RWPE1 (cell line): Measurements from ENCODE around the gene PVALB.

Experiments
- CTCF ChIA-PET: fragments of 350-600 bp; sonication (Branson Sonifier 250); formaldehyde crosslinking; extraction: SDS; loops from one replicate; lab custom pipeline; 2021; lab: Yijun Ruan, JAX
- POLR2A ChIA-PET: fragments of 400-600 bp; formaldehyde crosslinking; extraction: SDS; loops from one replicate; lab custom pipeline; 2020; ENCODE audit warnings: antibody characterized with exemption; ENCODE audit not compliant: low non-redundant PET; lab: Yijun Ruan, JAX
- DNase-seq: peaks from one replicate; pipeline ENCODE4 v3.0.0; 2012; ENCODE audit warnings: low spot score
- H3K27ac ChIP-seq: fragments of 450-650 bp; 2 replicates; pipeline ENCODE4 v1.5.1; 2017
- CTCF ChIP-seq: fragments of 450-650 bp; conservative IDR thresholded peaks from 2 replicates; pipeline ENCODE4 v1.5.1; 2017; ENCODE audit warnings: low read depth, mild to moderate bottlenecking

PVALB gene

DNA sequence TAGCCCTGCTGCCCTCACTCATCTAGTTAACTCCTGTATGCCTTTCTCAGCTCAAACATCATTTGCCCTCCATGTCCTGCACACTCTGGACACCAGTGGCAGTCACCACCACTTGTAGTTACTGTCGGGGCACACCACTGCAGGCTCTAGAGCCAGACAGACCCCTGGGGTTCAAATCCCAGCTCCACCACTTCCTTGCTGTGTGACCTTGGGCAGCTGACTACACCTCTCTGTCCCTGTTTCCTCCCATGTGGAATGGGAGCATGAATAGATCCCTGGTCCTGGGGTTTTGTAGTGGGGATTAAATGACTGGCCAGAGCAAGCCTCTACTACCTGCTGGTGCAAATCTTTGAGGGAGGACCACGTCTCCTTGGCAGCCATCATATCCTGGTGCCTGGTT, 33.1 kb downstream of the PVALB start:
- POLR2A ChIA-PET, result no interaction called here
- DNase-seq, result no peak
- CTCF ChIA-PET, result no interaction called here
- H3K27ac ChIP-seq, result no peak overlapping the region
- TF ChIP-seq CTCF, result no peak

DNA sequence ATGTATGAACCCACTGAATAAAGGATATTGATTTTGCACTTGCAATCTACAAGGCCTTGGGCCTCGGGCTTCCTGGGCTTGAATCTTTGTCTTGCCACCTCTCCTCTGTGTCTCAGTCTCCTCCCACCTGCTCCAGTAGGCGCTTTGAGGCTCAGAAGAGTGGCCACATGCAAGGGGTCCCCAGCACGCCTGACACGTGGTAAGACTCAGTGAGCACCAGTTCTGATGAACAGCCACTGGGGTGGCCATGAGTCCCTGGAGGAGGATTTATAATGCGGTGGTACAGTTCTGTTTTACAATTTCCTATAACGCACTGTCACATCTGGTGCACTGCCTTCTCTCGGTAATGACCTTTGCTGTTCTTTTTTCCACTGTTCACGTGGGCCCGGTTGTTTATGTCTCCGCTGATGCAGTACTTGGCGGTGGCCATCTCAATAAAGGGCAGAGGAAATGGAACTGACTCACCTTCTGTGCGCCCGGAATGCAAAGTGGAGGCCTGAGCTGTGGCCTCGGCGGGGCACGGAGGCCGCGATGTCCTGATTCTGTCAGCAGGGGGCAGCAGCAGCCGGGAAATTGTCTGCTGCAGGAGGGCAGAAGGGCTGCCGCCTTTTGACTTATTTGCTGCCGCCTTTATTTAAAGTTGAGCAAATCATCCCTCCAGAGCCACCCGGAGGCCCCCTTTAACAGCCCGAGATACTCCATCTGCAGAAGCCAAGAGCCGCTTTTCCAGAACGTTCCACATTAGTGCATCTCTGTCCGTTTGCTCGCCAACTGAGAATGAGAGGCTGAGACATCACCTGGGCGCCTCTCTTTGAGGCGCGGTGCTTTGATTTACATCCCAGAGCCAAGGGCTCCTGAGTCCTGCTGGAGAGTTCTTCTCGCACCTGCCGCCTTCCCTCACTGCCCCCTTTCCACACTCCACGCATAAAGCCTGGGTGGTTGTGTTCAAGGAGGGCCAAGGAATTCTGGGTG, 34.9 kb downstream of the PVALB start:
- peak; percentile 72 for DNase-seq
- peak overlapping the region; percentile 14; the same call in 1 of the 2 replicates for H3K27ac ChIP-seq
- ChIA-PET CTCF (interaction anchor here (0.6 to 2.2 kb wide), 4 partner anchors 24 to 196 kb away, joined by 3 to 4 read pairs (median 3); no protein-coding TSS in a partner anchor), POLR2A (no interaction called here)
- TF ChIP-seq CTCF, result peak; percentile 88

GRCh38 chr22:36778020-36778419, 38.8 kb downstream of the PVALB start:
- ChIA-PET CTCF (no interaction called here), POLR2A (no interaction called here)
- no peak for TF ChIP-seq CTCF
- H3K27ac ChIP-seq, result no peak overlapping the region
- no peak for DNase-seq

DNA sequence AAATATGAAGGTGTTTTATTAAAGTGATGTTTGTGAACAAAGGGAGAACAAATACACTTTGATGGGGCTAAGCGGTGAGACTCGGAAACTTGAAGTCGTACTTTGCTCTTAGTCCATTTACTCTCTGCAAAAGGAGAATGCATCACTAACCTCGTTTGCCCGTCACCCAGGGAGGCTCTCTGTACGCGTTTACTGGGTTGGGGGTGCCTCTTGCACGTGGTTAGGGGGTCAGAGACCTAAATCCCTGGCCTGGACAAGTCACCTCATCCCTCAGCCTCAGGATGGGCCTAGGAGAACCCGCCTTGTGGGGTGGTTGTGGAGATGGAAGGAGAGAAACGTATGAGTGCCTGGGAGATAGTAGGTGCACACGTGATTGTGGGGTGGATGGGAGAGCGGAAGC, 40.1 kb downstream of the PVALB start:
- peak overlapping the region; percentile 73 for H3K27ac ChIP-seq
- TF ChIP-seq CTCF, result no peak
- DNase-seq, result no peak
- CTCF ChIA-PET, result interaction anchor here (1.4 kb wide), 1 partner anchor 19 kb away, joined by 4 read pairs; no protein-coding TSS in a partner anchor
- POLR2A ChIA-PET, result interaction anchor here (0.7 kb wide), 1 partner anchor 41 kb away, joined by 3 read pairs; no protein-coding TSS in a partner anchor

GRCh38 chr22:36775964-36776669, 40.7 kb downstream of the PVALB start, which contains the start of gene IFT27:
Gene IFT27, minus strand, starts transcription at chr22:36776119. Its CDS starts 412 bp downstream, at chr22:36775707.
- TF ChIP-seq CTCF, result no peak
- ChIA-PET CTCF (interaction anchor here (0.6 to 1.4 kb wide), 3 partner anchors 19 to 242 kb away, joined by 3 to 6 read pairs (median 4); no protein-coding TSS in a partner anchor), POLR2A (interaction anchor here (0.7 kb wide), 1 partner anchor 42 kb away, joined by 3 read pairs; no protein-coding TSS in a partner anchor)
- H3K27ac ChIP-seq, result peak within 1 kb of the TSS; percentile 73
- peak; percentile 100 for DNase-seq

DNA sequence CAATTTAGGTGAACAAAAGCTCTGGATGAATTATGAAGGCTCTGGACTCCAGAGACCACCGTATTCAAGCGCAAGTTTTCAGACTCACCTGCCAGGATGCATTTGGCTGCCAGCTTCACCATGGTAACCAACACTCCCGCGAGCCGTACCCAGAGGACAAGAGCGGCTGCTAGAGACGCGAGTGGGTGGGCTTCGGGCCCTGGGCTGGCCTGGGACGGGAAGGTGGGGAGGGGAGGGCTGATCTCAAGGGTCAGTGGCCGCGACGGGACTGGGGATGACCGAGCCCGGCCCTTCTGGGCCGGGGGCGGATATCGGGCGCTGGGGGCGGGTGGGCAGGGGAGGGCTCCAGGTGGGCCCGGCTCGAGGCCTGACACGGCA, 41.3 kb downstream of the PVALB start:
- no peak for DNase-seq
- no peak for TF ChIP-seq CTCF
- H3K27ac ChIP-seq, result peak overlapping the region; percentile 73
- CTCF ChIA-PET, result interaction anchor here (0.6 to 1.4 kb wide), 3 partner anchors 18 to 242 kb away, joined by 3 to 6 read pairs (median 4); no protein-coding TSS in a partner anchor
- POLR2A ChIA-PET, result no interaction called here
